KG1 (cell line): ENCODE measurements around the gene TMEM263.

Source experiments
- DNase-seq: peaks from one replicate; lab custom pipeline; 2025; lab: John Stamatoyannopoulos, UW

The TMEM263 gene

DNA sequence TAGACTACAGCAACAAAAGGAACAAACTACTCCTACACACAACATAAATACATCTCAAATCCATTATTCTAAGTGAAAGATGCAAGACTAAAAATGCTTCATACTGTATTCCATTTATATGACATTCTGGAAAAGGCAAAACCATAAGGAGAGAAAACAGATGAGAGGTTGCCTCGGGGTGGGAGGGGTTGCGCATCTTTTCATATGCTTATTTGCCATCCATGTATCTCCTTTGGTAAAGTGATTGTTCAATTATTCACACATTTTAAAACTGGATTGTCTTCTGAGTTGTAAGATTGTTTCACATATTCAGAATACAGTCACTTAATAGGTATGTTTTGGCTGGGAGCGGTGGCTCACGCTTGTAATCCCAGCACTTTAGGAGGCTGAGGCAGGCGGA lies 5.1 kb upstream of the TMEM263 start:
- DNase-seq = no peak

DNA sequence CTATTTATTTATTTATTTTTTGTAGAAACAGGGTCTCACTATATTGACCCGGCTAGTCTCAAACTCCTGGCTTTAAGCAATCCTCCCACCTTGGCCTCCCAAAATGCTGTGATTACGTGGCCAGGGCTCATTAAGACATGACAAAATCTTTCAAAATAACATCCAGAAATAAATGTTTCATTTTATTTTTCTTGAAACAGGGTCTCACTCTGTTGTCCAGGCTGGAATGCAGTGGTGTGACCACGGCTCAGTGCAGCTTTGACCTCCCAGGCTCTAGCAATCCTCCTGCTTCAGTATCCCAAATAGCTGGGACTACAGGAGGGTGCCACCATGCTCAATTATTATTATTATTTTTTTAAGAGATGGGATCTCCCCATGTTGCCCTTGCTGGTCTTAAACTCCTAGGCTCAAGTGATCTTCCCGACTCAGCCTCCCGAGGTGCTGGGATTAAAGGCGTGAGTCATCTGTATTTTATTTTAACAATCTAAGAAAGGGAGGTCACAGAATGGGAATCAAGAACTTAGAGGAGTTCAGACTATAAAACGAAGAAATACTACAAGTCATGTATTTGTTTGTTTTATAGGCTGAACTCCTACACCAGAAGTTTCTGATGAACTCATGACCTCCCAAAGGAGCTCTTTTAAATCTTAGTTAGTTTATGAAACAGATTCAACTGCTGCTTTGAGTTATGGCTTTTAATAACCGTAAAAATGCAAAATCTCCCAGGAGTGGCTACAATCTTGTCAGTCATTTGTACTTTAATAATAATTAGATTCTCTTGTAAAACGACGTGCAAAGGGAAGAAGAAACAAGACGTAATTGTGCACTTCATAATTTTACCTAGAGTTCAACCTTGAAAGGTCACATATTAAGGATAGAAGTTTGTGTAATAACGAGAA lies 2.1 kb upstream of the TMEM263 start:
- no peak for DNase-seq

DNA sequence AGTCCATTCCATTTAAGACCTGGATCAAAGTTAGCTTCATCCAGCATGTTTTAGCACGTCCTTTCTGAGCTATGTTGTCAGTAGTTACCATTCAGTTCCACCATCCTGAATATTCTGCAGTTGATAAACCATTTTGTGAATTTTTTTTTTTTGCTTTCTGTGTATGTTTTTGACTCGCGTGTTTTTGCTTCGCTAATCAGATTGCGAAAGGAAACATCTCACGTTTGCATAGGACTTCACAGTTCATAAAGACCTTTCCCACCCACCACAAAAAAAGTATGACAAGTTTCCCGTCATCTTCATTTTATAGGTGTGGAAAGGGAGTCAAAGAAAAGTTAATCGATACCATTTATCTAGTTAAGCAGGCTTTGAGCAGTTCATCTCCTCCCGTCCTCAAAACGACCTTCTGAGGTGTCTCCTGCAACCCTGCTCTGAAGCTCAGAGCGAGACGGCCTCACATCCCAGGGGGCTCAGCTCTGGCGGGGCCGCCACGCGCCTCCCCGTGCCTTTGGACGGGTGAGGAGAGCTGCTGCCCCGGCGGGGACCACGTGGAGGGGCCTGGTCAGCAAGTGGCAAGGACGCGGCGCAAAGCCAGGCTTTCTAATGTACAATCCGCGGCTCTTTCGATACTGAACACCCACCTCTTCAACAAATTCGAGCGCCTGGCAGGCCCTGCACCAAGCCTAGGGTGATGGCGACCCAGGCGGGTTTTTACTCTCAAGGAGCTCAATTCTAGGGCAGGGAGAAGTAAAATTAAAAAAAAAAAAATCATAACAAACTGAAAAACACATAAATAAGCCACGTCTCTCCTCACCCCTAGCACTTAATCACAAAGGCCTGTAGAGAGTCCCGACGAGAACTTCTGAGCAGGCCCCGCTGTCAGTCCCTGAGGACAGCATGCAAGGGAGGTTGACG lies 988 bp upstream of the TMEM263 start:
- DNase-seq = no peak

DNA sequence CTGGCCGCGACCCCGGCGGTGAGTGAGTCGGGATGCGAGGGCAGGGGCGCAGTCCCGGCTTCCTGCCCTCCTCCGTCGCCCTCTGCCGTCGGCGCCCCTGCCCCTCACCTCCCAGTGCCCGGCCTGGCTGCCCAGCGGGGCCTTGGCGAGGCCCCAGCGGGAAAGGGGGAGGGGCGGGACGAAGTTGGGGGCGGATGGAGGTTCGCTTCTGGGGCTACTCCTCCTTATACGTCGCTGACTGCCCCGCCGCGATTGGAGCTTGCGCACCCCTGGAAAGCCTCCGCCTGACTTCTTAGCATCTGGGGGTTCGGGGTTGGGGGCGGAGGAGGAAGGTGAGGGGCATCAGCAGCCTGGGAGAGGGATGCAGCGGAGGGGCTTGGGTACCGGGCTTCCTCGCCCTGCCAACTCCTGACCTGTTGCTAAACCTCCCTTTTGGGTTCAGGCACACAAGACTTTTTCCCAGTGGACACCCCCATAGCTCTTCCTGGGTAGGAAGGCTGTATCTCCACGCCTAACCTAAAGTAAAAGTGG lies 406 bp downstream of the TMEM263 start:
- DNase-seq = no peak

DNA sequence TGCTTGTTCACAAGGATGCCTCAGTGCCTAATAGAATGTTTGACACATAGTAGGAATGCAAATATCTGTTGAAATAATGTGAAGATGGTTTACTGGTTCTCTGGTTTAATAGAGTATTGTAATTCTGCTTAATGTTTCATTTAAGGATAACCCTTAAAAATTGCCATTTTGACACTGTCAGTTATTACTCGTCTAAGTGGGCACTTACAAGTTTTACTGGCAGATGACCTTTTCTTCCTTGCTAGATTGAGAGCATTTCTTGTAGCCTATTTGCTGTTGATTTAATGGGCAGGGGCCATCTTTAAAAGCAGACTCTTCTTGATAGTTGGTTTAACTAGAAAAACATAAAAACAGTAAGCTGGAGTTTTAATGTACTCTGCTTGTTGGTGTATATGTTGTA lies 1.9 kb downstream of the TMEM263 start:
- DNase-seq = no peak

DNA sequence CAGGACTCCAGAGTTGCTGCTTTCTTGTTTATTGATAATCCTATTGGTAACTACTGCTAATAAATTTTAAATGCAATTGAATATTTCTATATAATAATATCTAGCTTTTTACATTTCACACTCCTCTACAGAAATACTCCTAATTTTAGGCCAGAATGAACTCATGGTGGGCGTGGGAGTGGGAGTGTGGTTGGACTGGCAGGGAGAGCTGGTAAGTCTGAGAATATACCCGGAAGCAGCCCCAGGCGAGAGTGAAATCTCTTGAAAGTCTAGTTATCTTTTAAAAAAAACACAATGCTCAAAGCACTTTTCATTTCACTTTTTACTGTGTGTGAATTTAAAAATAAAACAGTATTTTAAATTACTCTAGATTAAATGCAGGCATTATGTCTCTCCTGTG lies 4.7 kb downstream of the TMEM263 start:
- no peak for DNase-seq

DNA sequence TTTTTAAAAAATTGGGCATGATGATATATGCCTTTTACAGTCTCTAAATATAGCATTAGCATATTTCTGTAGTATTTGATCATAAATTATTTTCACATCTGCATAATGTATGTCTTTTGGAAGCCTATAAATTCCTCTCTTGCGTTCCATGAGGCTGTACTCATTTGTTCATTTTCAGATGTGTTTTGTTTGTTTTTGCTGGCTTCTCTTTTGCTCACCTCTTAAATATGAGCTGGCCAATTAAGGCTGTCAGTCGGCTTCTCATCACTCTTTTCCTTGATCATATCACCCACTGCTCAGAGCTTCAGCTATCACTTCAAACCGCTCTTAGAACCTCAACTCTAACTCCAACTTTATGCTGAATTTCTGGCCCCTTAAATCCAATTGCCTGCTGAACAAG lies 6.6 kb downstream of the TMEM263 start:
- no peak for DNase-seq

DNA sequence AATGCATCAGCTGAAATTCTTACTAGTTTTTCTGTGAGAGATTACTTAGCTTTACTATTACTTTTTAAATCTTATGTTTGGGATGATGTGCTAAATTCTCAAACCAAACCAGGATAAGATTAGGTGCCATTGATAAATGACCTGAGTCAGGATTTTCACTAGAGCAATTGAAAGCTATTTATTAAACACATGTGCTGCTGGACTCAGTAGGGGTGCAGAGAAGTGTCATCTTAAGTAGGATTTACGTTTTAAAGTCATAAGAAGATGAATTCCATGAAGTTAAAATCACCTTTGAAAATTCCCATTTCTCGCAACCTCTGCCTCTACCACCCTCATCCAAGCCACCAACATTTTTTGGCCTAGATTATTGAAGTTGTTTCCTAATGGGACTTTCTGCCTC lies 8.8 kb downstream of the TMEM263 start:
- no peak for DNase-seq

DNA sequence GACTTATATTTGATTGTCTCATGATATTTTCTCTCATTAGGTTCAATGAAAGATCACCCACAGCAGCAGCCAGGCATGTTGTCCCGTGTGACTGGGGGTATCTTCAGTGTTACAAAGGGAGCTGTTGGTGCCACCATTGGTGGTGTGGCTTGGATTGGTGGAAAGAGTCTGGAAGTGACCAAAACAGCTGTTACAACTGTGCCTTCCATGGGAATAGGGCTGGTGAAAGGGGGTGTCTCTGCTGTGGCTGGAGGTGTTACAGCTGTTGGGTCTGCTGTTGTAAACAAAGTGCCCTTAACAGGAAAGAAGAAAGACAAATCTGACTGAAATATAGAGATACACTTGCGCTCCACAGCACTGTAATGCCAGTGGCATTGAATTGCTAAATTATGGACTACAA lies 15.4 kb downstream of the TMEM263 start:
- DNase-seq = no peak

DNA sequence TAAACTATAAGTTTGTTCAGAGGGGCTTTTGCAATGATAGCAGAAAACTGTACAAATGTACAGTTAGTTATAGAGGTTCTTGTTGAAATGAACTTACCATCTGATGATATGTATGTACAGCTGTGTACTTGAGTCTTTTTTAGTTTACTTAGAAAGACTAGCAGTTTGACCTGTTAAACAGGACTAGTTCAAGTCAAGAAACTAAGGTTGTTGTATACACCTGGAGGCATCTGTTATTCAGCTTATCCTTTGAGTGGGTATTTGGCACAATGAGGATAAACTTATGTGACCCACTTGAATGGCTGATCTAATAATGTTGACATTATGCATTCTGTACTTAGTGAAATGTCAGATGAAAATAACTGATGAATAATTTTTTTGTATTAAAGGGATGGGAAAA lies 17.8 kb downstream of the TMEM263 start:
- no peak for DNase-seq

DNA sequence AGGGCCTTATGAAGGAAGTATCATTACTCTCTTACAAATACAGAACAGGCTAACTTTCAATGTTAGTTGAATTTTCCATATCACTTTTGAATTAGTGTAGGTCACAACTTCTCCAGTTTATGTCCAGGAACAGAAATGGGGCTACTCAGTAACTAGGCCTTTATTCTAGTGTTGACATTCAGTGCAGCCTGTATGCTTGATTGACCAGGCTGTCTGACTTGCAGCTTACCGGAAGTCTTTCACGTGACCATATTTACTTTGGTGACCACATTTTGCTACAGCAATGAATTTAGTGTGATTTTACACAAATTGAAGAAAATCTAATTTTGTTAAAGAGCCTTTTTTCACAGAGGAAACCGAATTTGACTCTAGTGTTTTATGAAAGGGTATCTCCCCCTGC lies 18.8 kb downstream of the TMEM263 start:
- DNase-seq = no peak

DNA sequence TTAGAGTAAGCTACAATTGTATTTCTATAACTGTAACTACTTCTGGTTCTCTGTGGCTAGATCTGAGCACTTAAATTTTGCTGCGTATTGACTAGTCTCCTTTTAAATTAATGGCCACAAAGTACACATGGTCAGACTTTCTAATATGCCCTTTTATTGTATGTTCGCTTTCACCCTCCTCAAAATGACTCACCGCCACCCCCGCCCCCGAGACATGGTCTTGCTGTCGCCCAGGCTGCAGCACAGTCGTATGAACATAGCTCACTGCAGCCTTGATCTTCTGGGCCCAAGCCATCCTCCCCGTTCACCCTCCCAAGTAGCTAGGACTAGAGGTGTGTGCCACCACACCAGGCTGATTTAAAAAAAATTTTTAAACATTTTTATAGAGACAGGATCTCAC lies 19.4 kb downstream of the TMEM263 start:
- DNase-seq = no peak

DNA sequence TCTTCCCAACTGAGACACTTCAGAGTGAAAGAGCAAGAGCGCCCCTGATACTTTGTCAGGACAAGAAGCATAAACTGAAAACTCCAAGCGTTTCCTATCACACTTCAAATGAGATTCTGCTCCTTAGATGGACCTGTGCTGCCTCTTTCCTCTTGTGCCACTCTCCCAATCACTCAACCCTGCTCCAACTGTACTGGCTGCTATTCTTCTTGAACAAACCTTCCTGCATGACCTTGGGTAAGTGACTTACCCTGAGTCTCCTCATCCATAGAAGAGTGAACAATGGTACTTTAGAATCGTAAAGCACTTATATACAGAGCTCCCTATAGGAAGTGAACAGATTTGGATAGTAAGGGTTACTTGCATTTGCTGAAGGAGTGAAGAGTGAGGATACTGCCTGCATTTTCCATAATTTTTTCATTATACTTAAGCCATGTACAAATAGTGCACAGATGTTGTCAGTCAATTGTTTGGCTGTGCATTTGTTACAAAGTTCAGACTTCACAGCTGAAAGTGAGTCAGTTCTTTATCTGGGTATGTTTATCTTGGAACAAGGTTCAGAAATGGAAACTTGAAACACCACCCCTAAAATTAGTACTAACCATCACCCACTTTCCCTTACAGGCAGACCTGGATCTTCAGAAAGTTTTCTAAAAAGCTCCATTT lies 20.4 kb downstream of the TMEM263 start:
- DNase-seq = no peak

DNA sequence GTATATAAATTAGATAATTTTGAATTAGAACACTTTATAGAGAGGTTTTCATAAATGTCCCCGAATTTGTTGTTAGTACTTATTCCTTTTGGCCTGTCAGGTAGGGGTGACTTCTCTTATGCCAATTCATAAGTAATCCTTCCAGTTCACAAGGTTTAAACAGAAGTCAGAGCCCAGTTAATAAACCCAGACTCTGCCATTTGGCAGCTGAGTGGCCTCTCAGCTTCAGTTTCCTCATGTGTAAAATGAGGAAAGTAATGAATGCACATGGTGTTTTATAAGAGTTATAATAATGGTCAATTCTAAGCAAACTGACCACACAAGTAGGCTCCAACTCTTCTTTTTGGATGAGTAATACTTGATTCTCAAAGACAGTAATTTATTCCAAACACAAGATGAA lies 21.0 kb downstream of the TMEM263 start:
- no peak for DNase-seq

DNA sequence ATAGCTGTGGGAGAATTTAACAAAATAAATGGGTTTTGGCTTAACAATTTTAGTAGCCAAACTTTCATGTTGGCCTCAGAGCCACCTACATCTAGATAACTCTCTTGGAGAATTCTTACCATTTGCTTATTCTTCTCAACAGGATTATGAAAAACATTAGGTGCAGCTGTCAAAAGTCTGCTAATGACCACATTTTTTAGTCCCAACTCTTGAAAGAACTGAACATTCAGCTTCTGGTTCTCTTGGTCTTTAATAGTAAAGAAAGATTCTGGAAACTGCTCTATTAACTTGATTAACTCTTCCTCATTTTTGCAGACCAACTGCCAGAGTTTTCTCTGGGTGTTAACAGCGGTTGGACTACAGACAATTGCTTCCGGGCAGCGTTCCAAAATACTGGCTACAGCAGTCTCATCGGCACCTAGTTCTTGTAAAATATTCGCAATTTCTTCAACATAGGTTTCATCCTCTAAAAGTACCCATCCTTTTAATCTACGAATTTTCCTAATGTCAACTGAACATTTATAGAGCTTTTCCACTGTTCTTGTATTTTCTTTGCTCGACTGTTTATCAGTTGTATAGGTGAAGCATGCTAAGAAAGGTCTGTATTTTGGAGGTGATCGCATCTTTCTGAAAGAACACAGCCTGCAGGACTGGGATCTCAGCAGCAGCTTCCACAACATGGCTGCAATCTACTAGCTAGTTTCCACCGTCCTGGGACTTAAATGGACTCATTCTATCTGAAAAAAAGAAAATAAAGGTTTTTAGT lies 22.5 kb downstream of the TMEM263 start:
- no peak for DNase-seq

DNA sequence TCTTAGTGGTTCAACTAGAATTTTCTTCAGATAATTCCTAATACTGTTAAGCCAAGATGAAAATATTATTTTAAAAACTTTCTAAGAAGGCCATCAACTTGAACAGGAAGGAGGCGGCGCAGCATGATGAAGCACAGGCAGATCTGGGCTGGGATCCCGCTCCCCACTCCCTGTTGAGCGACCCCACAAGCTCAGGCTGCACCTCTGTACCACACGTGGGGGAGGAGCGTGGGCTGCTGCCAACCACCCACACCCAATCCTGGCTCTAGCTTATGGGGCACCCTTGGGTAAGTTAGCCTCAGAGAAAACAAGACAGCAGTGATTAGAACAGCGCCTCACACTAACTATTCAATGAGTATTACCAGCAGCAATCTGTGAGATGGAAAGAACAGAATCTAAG lies 25.2 kb downstream of the TMEM263 start:
- DNase-seq = no peak

DNA sequence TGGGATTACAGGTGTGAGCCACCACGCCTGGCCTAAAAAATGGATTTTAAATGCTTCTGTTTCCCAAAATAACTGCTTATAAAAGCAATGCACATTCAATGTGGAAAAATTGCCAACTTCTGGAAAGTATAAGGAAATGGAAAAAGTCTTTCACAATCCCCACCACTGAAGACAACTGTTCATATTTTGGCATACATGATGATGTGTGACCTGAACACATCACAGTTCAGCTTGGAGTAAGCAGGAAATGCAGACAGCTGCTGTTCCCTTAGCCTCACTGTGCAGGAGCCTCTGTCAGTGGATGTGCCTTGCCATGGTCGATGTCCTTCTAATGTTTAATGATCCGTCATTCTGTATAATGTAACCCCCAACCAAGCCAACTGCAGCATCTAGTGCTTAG lies 26.1 kb downstream of the TMEM263 start:
- no peak for DNase-seq

DNA sequence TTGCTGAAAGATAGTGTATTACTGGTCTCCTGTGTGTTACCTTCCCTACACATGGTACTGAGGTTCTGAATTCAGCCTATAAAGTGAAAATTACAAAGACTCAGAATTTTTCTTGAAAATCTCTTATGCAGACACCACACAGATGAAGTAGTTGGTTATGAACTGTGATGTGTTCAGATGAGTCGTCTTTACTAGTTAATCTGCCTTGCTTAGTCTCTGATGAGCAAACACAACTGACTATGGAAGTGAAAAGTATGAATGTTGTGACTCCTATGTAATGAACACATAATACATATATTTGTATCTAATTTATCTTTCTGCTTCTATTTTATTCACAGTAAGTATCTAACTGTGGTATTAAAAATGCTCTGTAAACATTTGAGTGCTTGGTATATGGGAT lies 26.5 kb downstream of the TMEM263 start:
- DNase-seq = no peak

DNA sequence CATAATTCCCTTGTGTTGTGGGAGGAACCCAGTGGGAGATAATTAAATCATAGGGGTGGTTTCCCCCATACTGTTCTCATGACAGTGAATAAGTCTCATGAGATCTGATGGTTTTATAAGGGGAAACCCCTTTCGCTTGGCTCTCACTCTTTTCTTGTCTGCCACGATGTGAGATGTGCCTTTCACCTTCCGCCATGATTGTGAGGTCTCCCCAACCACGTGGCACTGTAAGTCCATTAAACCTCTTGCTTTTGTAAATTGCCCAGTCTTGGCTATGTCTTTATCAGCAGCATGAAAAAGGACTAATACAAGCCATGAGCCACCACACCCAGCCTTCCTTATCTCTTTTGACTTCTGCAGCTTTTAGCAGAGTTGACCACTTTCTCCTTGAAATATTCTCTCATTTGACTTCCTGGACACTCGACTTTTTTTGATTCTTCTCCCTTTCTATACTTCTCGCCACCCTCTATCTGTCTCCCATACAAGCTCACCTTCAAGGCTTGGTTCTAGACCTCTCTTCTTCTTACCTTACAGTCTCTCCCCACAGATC lies 29.0 kb downstream of the TMEM263 start:
- no peak for DNase-seq

DNA sequence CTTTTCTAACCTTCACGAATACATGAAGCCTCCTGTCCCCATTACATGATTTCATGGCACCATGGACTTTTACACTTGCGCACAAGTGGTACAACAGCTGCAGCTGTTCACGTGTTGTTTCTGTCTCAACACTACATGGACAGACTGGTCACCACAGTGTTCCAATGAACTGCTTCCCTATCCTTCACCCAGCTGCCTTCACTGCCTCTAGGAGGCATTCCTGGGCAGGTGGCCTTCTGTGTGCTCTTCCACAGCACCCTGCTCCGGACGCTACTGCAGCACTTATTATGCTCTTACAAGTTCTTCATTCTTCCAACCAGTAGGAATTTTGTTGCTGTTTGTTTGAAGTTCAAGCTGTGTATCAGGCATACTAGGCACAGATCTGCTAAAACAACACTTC lies 29.8 kb downstream of the TMEM263 start:
- no peak for DNase-seq

DNA sequence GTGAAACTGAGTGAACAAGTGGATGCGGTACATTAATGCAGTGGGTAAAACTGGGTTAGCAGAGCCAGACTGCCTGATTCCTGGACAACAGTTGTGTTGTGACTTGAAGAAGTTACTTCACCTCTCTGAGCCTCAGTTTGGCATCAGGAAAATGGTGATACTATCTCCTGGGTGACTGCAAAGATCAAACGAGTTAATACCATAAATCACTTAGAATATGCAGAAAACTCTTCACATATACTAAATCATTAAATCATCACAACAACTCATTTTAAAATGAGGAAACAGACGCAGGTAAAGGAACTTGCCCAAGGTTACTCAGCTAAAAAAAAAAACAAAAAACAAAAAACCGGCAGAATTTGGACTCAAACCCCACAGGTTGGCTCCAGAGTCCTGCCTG lies 30.4 kb downstream of the TMEM263 start:
- no peak for DNase-seq
